ENCODE data around the gene NEXMIF. TPM values are rescaled to one million over a fixed set of nuclear protein-coding genes. Genes with fewer than 3 reads are reported as not detected.

The NEXMIF gene
- total RNA-seq, 1 donor from 2014 or later = 1.7 TPM

- Mint-ChIP-seq H3K4me3 (ENCODE audit: low read depth) (no peak overlapping the region), H3K9me3 (ENCODE audit: low read depth) (peaks cover 6% of the 10 kb centered on the region), H3K27ac (no peak overlapping the region), H3K36me3 (ENCODE audit: insufficient read depth) (no peaks in the 10 kb centered on the region), H3K27me3 (no peaks in the 10 kb centered on the region), H3K4me1 (ENCODE audit: low read depth) (no peaks in the 10 kb centered on the region)
- TF ChIP-seq, protein P1, sequence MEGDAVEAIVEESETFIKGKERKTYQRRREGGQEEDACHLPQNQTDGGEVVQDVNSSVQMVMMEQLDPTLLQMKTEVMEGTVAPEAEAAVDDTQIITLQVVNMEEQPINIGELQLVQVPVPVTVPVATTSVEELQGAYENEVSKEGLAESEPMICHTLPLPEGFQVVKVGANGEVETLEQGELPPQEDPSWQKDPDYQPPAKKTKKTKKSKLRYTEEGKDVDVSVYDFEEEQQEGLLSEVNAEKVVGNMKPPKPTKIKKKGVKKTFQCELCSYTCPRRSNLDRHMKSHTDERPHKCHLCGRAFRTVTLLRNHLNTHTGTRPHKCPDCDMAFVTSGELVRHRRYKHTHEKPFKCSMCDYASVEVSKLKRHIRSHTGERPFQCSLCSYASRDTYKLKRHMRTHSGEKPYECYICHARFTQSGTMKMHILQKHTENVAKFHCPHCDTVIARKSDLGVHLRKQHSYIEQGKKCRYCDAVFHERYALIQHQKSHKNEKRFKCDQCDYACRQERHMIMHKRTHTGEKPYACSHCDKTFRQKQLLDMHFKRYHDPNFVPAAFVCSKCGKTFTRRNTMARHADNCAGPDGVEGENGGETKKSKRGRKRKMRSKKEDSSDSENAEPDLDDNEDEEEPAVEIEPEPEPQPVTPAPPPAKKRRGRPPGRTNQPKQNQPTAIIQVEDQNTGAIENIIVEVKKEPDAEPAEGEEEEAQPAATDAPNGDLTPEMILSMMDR (IDR thresholded peaks at IDR 0.05; ENCODE audit: unreplicated experiment) = peak; percentile 11
- DNase-seq (ENCODE audit: low spot score, unreplicated experiment) = no peak
These were observed 136.6 kb downstream of the NEXMIF start for GRCh38 chrX:74788545-74789086.

GRCh38 chrX:74784629-74785028, 140.6 kb downstream of the NEXMIF start:
- Mint-ChIP-seq H3K9me3 (ENCODE audit: low read depth) (peaks cover 7% of the 10 kb centered on the region), H3K27ac (no peak overlapping the region), H3K36me3 (ENCODE audit: insufficient read depth) (no peaks in the 10 kb centered on the region), H3K27me3 (no peaks in the 10 kb centered on the region), H3K4me1 (ENCODE audit: low read depth) (no peaks in the 10 kb centered on the region), H3K4me3 (ENCODE audit: low read depth) (no peak overlapping the region)
- no peak for DNase-seq (ENCODE audit: low spot score, unreplicated experiment)
- TF ChIP-seq, protein P1 (IDR thresholded peaks at IDR 0.05; ENCODE audit: unreplicated experiment) = no peak

GRCh38 chrX:74781507-74782034, 143.7 kb downstream of the NEXMIF start:
- no peaks in the 10 kb centered on the region for H3K36me3 Mint-ChIP-seq (ENCODE audit: insufficient read depth)
- no peak for DNase-seq (ENCODE audit: low spot score, unreplicated experiment)
- no peak overlapping the region for H3K27ac Mint-ChIP-seq
- H3K27me3 Mint-ChIP-seq = no peaks in the 10 kb centered on the region
- no peak overlapping the region for H3K4me3 Mint-ChIP-seq (ENCODE audit: low read depth)
- TF ChIP-seq, protein P1 (IDR thresholded peaks at IDR 0.05; ENCODE audit: unreplicated experiment) = no peak
- H3K9me3 Mint-ChIP-seq (ENCODE audit: low read depth) = peaks cover 14% of the 10 kb centered on the region
- no peaks in the 10 kb centered on the region for H3K4me1 Mint-ChIP-seq (ENCODE audit: low read depth)

DNA sequence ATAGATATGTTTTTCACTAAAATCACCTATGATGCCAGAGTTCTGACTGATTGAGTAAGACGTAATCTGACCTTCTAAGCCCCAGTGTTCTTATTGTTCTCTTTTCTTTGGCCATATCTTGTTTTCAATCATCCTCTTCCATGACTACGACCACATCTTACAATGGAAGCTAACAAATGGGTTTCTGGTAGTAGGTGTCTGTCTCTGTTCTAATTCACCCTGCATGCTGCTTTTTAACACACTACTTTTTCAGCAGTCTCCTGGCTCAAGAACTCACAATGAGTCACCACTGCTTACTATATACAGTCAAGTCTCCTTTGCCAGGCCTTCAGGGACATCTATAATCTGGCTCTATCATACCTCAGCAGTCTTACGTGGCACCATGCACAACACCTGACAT, 146.1 kb downstream of the NEXMIF start:
- no peaks in the 10 kb centered on the region for H3K27me3 Mint-ChIP-seq
- H3K27ac Mint-ChIP-seq = no peak overlapping the region
- peaks cover 8% of the 10 kb centered on the region for H3K9me3 Mint-ChIP-seq (ENCODE audit: low read depth)
- no peaks in the 10 kb centered on the region for H3K36me3 Mint-ChIP-seq (ENCODE audit: insufficient read depth)
- no peak overlapping the region for H3K4me3 Mint-ChIP-seq (ENCODE audit: low read depth)
- no peak for DNase-seq (ENCODE audit: low spot score, unreplicated experiment)
- TF ChIP-seq, protein P1 (IDR thresholded peaks at IDR 0.05; ENCODE audit: unreplicated experiment) = no peak
- no peaks in the 10 kb centered on the region for H3K4me1 Mint-ChIP-seq (ENCODE audit: low read depth)

DNA sequence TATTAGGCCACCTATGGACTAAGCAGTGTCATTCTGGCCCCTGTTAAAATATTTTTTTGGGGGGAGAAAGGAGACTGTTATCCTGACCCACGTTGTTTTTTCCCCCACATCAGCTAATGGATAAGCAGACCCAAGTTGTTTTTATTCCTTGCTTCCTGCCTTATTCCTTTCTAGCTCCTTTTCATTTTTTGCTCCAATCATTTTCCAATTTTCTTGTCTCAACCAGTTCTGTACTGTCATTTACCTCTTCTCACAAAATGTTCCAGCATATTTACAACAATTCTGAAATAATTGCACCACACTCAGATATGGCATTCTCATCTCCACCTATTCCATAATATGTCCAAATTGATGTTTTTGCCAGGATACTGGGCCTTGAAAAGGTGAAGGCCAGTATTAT, 150.3 kb downstream of the NEXMIF start:
- TF ChIP-seq, protein P1 (IDR thresholded peaks at IDR 0.05; ENCODE audit: unreplicated experiment) = no peak
- no peak overlapping the region for H3K4me3 Mint-ChIP-seq (ENCODE audit: low read depth)
- H3K27me3 Mint-ChIP-seq = no peaks in the 10 kb centered on the region
- H3K36me3 Mint-ChIP-seq (ENCODE audit: insufficient read depth) = no peaks in the 10 kb centered on the region
- H3K27ac Mint-ChIP-seq = no peak overlapping the region
- no peaks in the 10 kb centered on the region for H3K4me1 Mint-ChIP-seq (ENCODE audit: low read depth)
- DNase-seq (ENCODE audit: low spot score, unreplicated experiment) = no peak
- H3K9me3 Mint-ChIP-seq (ENCODE audit: low read depth) = peaks cover 8% of the 10 kb centered on the region

Data from progenitor cell of endocrine pancreas (in vitro differentiated cells).